NCI-H2107 treated with DMSO at 0.1 percent for 48 hours (cell line): ENCODE data around the gene HPCAL1.
"Not testable (repeated sequence)": the region's sequence is repeated elsewhere in the genome, so short reads cannot be mapped to it uniquely, and the experiment has no call there.

Experiments
- DNase-seq: peaks from one replicate; lab custom pipeline; 2025; ENCODE audit not compliant: unreplicated experiment; lab: John Stamatoyannopoulos, UW

Gene HPCAL1

GRCh38 chr2:10302479-10303180 lies at the start of gene HPCAL1:
TSS of gene HPCAL1 (plus strand) at chr2:10302904. CDS start at chr2:10419758, 116,854 bp downstream.
- no peak for DNase-seq

DNA sequence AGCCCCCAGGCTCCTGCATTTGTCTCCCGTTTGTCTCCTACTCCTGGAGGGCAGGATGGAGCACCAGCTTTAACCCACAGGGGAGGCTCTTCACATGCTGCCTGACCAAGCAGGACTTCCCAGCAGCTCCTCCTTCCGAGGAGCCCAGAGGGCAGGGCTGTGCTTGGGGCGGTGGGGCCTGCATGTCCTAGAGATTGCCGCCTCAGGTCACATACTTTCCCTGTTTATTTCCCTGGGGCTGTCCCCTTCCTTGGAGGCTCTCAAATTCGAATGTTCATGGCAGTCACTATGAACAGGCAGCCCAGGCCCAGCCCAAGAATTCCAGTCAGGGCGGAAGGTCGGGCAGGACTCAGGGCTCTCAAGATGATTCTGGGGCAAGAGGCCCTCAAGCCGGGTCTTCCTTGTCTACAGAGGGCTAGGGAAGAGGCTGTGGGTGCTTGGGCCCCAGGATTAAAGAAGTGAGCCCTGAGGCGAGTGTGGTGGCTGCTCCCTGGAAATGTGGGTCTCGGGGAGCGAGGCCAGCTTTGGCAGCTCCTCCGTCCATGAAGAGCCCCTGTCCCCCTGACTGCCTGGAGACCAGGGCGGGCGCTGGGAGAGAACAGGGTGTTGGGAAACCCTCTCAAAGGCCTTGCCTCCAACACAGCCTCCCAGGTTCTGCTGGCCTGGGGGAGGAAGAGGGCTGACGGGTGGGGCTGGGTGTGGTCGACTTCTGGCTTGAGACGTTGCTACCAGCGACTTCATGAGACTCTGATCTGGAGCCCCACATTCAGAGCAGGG lies 48.9 kb upstream of the HPCAL1 start:
- no peak for DNase-seq

GRCh38 chr2:10254373-10255188 lies 48.1 kb upstream of the HPCAL1 start:
- DNase-seq: no peak

- DNase-seq: no peak
Measured at GRCh38 chr2:10255189-10256030, 47.3 kb upstream of the HPCAL1 start.

DNA sequence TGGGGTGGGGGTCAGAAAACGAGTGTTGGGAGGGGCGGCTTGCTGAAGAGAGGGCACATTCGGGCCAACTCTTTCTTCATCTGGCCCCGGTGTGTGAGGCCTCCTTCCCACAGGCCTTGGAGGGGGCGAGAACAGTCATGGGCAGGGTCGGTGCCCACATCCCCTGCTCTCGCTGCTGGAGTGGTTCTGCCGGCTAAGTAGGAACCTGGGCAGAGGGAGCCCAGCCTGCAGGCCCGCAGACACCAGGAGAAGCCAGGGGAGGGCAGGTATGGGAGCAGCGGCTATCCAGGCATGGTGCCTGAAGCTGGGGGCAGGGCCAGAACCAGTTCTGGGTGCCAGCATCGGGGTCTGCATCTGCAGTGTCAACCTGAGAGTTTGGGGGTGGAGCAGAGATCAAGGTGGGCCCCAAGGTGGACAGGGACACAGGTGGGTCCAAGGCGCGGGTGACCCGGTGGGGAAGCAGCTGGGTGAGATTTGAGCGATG lies 46.6 kb upstream of the HPCAL1 start:
- DNase-seq: no peak

DNA sequence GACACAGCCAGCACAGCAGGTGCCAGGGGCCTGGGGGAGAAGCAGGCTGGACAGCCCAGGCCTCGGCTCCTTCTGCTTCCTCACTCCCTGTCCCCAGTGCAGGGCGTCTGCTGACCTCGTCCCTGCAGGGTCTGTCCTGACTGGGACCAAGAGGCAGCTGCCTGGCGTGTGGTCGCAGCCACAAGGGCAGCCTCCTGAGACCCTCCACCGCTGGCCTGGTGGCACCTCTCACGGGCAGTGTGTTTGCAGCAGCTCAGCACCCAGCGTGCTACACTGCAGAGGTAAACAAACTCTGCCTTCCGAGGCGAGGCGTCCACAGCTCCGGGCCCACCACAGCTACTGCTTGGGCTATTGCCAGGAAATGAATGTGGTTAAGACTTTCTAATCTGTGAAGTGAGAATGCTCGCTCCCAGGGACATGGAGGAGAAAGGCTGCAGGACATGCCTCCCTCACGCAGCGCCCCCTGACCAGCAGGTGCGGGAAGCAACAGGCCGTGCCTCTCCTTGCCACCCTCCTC lies 46.1 kb upstream of the HPCAL1 start:
- DNase-seq: no peak

DNA sequence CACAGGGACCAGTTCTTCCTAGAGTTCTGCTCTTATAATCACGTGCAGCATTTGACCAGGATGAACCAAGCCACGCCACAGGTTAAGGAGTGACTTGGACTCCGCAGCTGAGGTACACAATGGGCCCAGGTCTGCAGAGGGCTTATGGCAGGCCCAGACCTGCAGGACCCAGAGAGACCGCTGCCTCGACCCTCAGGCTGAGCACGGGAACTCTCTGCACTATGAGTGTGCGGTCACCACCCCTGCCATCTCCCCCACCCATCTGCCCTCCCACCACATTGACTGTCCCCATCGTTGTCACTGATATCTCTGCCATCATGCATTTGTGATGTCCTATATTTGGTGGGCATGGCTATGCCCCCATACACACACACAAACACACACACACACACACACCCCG lies 45.7 kb upstream of the HPCAL1 start:
- DNase-seq: no peak

GRCh38 chr2:10257500-10258147 lies 45.1 kb upstream of the HPCAL1 start:
- no peak for DNase-seq

- no peak for DNase-seq
Measured at GRCh38 chr2:10258326-10258725, 44.4 kb upstream of the HPCAL1 start.

GRCh38 chr2:10258726-10259125 lies 44.0 kb upstream of the HPCAL1 start:
- no peak for DNase-seq

- DNase-seq: no peak
Measured at GRCh38 chr2:10260130-10260529, 42.6 kb upstream of the HPCAL1 start.

- not testable (repeated sequence) for DNase-seq
Measured at GRCh38 chr2:10263526-10263925, 39.2 kb upstream of the HPCAL1 start.

DNA sequence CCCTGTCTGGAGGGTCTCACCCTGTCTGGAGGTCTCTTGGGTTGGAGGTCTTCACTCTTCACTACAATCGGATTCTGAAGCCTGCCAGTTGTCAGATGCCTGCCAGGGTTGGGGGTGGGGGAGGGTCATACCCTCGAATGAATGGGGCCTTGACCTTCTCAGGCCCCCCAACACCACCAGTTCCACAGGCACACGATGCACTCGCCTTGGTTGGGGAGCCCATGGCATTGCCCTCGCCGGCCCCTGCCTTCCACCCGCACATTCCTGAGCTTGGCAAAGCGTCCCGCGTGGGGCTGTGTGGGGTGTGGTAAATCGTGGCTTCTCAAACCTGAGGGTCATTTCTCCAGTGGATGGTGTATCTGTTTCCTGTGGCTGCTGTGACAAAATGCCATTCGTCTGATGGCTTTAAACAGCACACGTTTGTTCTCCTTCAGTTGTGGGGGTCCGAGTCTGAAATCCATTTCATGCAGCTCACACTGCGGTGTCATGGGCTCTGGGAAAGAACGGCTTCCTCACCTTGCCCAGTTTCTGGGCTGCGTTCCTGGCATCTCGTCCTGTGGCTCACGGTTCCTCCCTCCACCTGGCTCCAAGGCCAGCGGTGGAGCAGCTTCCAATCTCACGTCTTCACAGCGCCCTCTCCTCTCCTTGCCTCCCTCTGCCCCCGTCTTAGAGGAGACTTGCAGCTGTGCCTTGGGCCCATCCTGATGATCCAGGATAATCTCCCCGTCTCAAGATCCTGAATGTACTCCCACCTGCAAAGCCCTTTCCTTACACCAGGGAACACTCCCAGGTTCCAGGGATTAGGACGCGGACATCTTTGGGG lies 38.0 kb upstream of the HPCAL1 start:
- DNase-seq: no peak

DNA sequence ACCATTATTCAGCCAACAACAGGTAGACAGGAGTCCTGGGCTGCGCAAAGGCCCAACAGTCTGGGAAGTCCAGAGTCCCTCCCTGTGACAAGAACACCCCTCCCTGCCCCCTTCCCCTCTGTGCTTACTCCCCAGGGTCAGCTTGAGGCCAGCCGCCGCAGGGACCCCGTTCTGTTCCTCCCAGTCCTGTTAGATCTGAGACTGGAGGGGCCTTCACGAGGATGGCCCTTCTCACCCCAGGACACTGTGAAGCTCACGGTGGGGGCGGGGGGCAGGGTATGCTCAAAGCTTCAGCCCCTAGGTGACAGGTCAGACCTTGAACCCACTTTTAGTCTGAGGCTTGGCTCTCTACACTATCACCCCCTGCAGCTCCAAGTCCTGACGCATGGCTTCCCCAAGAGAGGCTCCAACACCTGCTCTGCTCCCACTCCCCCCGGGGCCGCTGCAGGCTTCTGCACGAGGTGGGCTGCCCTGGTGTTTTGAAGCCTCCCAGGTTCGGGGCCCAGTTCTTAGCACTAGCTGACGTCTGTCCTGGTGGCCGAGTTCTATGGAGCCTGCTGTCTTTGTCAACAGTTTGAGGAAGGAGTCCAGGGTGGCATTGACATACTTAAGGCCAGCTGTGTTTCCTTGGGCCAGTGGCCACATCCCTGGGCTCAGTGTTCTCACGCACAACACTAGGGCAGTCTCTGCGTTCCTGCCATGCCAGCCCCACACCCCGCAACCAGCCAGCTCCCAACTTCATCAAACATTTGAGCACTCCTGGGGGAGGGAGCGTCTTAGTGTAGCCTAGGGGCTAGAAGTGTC lies 37.2 kb upstream of the HPCAL1 start:
- DNase-seq: no peak

DNA sequence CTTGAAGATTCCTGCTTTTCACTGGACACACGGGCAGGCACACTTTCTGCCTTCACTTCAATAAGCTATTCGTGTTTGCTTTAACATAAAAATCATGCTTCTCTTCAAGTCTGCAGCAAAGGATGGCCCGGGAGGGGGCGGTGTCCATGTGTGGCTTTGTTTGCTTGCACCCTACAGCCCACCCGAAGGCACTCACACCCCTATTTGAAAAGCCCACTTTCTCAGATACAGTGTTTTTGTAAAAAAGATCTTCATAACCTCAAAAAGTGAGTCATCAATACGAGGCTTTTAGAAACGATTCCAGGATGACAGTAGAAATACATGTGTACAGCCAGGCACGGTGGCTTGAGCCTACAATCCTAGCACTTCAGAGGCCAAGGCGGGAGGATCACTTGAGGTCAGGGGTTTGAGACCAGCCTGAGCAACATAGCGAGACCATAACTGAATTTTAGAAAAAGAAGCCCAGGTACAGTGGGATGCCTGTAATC lies 36.5 kb upstream of the HPCAL1 start:
- no peak for DNase-seq

GRCh38 chr2:10267036-10267435 lies 35.7 kb upstream of the HPCAL1 start:
- no peak for DNase-seq

GRCh38 chr2:10267551-10268465 lies 34.9 kb upstream of the HPCAL1 start:
- no peak for DNase-seq
